ENCODE measurements around the gene KLF6.

DNA sequence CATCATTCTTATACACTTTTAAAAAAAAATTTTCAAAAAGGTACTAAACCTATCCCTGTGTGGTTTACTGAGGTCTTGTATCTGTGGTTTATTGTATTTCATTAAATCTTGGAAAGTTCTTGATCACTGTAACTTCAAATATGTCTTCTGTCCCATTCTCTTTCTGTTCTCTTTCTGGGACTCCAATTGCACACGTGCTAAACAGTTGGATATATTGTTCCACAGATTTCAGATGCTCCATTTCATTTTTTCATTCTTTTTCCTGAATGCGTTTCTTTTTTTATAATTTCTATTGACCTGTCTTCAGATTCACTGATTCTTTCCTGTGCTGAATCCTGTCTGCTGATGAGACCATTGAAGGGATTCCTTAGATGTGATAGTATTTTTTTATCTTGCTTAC lies 4.6 kb upstream of the KLF6 start:
- TF ChIP-seq, protein P1, sequence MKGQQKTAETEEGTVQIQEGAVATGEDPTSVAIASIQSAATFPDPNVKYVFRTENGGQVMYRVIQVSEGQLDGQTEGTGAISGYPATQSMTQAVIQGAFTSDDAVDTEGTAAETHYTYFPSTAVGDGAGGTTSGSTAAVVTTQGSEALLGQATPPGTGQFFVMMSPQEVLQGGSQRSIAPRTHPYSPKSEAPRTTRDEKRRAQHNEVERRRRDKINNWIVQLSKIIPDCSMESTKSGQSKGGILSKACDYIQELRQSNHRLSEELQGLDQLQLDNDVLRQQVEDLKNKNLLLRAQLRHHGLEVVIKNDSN (IDR thresholded peaks at IDR 0.05; ENCODE audit: borderline replicate concordance, low read depth), result no peak
- TF ChIP-seq EP300 (IDR thresholded peaks at IDR 0.05; ENCODE audit: borderline replicate concordance in 1 of 2, low read depth in 1 of 2, low read length in 1 of 2), result no peak
- no peak for TF ChIP-seq TCF12 (IDR thresholded peaks at IDR 0.05)
- TF ChIP-seq, protein P2, sequence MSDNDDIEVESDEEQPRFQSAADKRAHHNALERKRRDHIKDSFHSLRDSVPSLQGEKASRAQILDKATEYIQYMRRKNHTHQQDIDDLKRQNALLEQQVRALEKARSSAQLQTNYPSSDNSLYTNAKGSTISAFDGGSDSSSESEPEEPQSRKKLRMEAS (IDR thresholded peaks at IDR 0.05; ENCODE audit: low read depth), result no peak
- TF ChIP-seq SIN3A (IDR thresholded peaks at IDR 0.05; ENCODE audit: borderline replicate concordance, low read depth, low read length), result no peak
- TF ChIP-seq EZH2phosphoT487 (IDR thresholded peaks at IDR 0.05; ENCODE audit: borderline replicate concordance, low read depth), result no peak
- TF ChIP-seq, protein P3, sequence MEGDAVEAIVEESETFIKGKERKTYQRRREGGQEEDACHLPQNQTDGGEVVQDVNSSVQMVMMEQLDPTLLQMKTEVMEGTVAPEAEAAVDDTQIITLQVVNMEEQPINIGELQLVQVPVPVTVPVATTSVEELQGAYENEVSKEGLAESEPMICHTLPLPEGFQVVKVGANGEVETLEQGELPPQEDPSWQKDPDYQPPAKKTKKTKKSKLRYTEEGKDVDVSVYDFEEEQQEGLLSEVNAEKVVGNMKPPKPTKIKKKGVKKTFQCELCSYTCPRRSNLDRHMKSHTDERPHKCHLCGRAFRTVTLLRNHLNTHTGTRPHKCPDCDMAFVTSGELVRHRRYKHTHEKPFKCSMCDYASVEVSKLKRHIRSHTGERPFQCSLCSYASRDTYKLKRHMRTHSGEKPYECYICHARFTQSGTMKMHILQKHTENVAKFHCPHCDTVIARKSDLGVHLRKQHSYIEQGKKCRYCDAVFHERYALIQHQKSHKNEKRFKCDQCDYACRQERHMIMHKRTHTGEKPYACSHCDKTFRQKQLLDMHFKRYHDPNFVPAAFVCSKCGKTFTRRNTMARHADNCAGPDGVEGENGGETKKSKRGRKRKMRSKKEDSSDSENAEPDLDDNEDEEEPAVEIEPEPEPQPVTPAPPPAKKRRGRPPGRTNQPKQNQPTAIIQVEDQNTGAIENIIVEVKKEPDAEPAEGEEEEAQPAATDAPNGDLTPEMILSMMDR (IDR thresholded peaks at IDR 0.05), result no peak
- TF ChIP-seq RXRA (IDR thresholded peaks at IDR 0.05; ENCODE audit: borderline replicate concordance, low read depth), result no peak
- no peak for TF ChIP-seq YY1 (IDR thresholded peaks at IDR 0.05; ENCODE audit: low read depth)
- no peak for TF ChIP-seq RAD21 (IDR thresholded peaks at IDR 0.05; ENCODE audit: low read length)
- TF ChIP-seq MEF2A (IDR thresholded peaks at IDR 0.05; ENCODE audit: borderline replicate concordance, low read depth), result no peak
- TF ChIP-seq MXI1 (IDR thresholded peaks at IDR 0.05; ENCODE audit: low read depth, low read length), result no peak
- no peak for TF ChIP-seq GABPA (IDR thresholded peaks at IDR 0.05; ENCODE audit: low read depth)
- TF ChIP-seq, protein P4, sequence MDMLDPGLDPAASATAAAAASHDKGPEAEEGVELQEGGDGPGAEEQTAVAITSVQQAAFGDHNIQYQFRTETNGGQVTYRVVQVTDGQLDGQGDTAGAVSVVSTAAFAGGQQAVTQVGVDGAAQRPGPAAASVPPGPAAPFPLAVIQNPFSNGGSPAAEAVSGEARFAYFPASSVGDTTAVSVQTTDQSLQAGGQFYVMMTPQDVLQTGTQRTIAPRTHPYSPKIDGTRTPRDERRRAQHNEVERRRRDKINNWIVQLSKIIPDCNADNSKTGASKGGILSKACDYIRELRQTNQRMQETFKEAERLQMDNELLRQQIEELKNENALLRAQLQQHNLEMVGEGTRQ (IDR thresholded peaks at IDR 0.05; ENCODE audit: borderline replicate concordance, low read depth, low read length), result no peak

Data from SK-N-SH (cell line).